HepG2 (cell line): ENCODE data around the gene FN1. TPM values are rescaled to one million over a fixed set of nuclear protein-coding genes. Genes with fewer than 3 reads are reported as not detected.

Source experiments
- CHCHD3 ChIP-seq: sonication (generic); formaldehyde crosslinking; IDR thresholded peaks from 2 replicates; pipeline ENCODE4 v1.8.0; 2022; ENCODE audit warnings: mild to moderate bottlenecking, missing genetic modification reagents, moderate library complexity
- JUNB ChIP-seq: sonication (generic); formaldehyde crosslinking; IDR thresholded peaks from 2 replicates; pipeline ENCODE4 v1.8.0; 2022; ENCODE audit warnings: missing genetic modification reagents, mild to moderate bottlenecking, borderline replicate concordance
- RBM39 ChIP-seq: fragments of 200-400 bp; formaldehyde crosslinking; IDR thresholded peaks from one replicate; pipeline ENCODE4 v1.6.1; 2018; ENCODE audit warnings: antibody characterized with exemption, mild to moderate bottlenecking, low read depth, low read length; ENCODE audit not compliant: poor library complexity, severe bottlenecking
- SALL1 ChIP-seq: sonication (generic); formaldehyde crosslinking; IDR thresholded peaks from 2 replicates; pipeline ENCODE4 v1.8.0; 2022; ENCODE audit warnings: mild to moderate bottlenecking, missing genetic modification reagents
- SMAD3 ChIP-seq: sonication (generic); formaldehyde crosslinking; IDR thresholded peaks from 2 replicates; pipeline ENCODE4 v1.4.0; 2020; ENCODE audit warnings: missing genetic modification reagents
- TCF7 ChIP-seq: sonication (generic); IDR thresholded peaks from 2 replicates; pipeline ENCODE4 v1.6.1; 2016; ENCODE audit warnings: antibody characterized with exemption, low read depth
- ZC3H4 ChIP-seq: sonication (generic); formaldehyde crosslinking; IDR thresholded peaks from 2 replicates; pipeline ENCODE4 v1.4.0; 2020; ENCODE audit warnings: missing genetic modification reagents, borderline replicate concordance
- ZGPAT ChIP-seq: IDR thresholded peaks from 2 replicates; pipeline ENCODE4 v1.6.1; 2016; ENCODE audit warnings: mild to moderate bottlenecking
- ZNF121 ChIP-seq: sonication (generic); formaldehyde crosslinking; IDR thresholded peaks from 2 replicates; pipeline ENCODE4 v1.5.0; 2020; ENCODE audit warnings: mild to moderate bottlenecking, missing genetic modification reagents
- ZNF556 ChIP-seq: sonication (generic); formaldehyde crosslinking; IDR thresholded peaks from 2 replicates; pipeline ENCODE4 v1.4.0; 2020; ENCODE audit warnings: mild to moderate bottlenecking, missing genetic modification reagents, borderline replicate concordance
- ZUFSP ChIP-seq: sonication (generic); formaldehyde crosslinking; IDR thresholded peaks from 2 replicates; pipeline ENCODE4 v1.9.0; 2021; ENCODE audit warnings: missing genetic modification reagents, mild to moderate bottlenecking, borderline replicate concordance
- polyA plus RNA-seq, 8 experiments: library from polyadenylated mRNA; depleted of rRNA in 3 of 8; stranded (reverse) in 7 of 8; unstranded in 1 of 8; fragments of >200 nt; fragmentation: Illumina TruSeq in 4 of 8; extraction: Trizol in 4 of 8; gene quantifications; 2 replicates each; pipeline versions ENCODE4 v1.2.1 to v1.2.3, GENCODE V29; 2011 to 2016; ENCODE audit warnings: low read depth in 4 of 8, missing spikeins in 1 of 8, mixed read lengths in 1 of 8; ENCODE audit not compliant: insufficient read depth in 1 of 8
- total RNA-seq, 5 experiments: library from RNA; depleted of rRNA; stranded (reverse); fragments of >200 nt; fragmentation: Illumina TruSeq; extraction: Trizol; gene quantifications; 2 replicates each; pipeline ENCODE4 v1.2.3, GENCODE V29; 2016; ENCODE audit warnings: low read depth in 1 of 5

The FN1 gene
- total and polyA plus RNA-seq, 2 of the 13 experiments (the other 11 are each of a cell fraction or from before 2014, with no cell fraction given), result 1,847 to 6,471 TPM

GRCh38 chr2:215420471-215420935, 15.4 kb downstream of the FN1 start (continued):
- no peak; the same call in 1 of the 2 replicates for TF ChIP-seq JUNB
- TF ChIP-seq CHCHD3 (CRISPR knock-in tag), result no peak
- peak; percentile 42; the same call in 1 of the 2 replicates for TF ChIP-seq ZNF121
- TF ChIP-seq SALL1 (CRISPR knock-in tag), result peak; percentile 93
- peak; percentile 16; the same call in 1 of the 2 replicates for TF ChIP-seq ZGPAT
- peak; percentile 75 for TF ChIP-seq TCF7
- no peak for TF ChIP-seq RBM39
- no peak for TF ChIP-seq SMAD3 (CRISPR knock-in tag)
- TF ChIP-seq ZNF556 (CRISPR knock-in tag), result no peak
- no peak for TF ChIP-seq ZUFSP
- TF ChIP-seq ZC3H4 (CRISPR knock-in tag), result no peak
